IPS-15b (cell line): ENCODE measurements around the gene ZNF48.

Source experiments
- H3K27me3 ChIP-seq: one replicate; pipeline ENCODE4 v1.6.1; 2013; ENCODE audit warnings: low read length; ENCODE audit not compliant: control insufficient read depth, insufficient read depth
- H3K36me3 ChIP-seq: one replicate; pipeline ENCODE4 v1.6.1; 2013; ENCODE audit warnings: low read length; ENCODE audit not compliant: control insufficient read depth, insufficient read depth
- H3K4me1 ChIP-seq: one replicate; pipeline ENCODE4 v1.6.1; 2013; ENCODE audit warnings: mild to moderate bottlenecking, low read length; ENCODE audit not compliant: control insufficient read depth, insufficient read depth
- H3K4me3 ChIP-seq: one replicate; pipeline ENCODE4 v1.5.1; 2013; ENCODE audit warnings: low read depth, low read length
- H3K9ac ChIP-seq: one replicate; pipeline ENCODE4 v1.6.1; 2013; ENCODE audit warnings: low read depth, mild to moderate bottlenecking, low read length
- H3K9me3 ChIP-seq: one replicate; pipeline ENCODE4 v1.6.1; 2013; ENCODE audit warnings: mild to moderate bottlenecking, low read length; ENCODE audit not compliant: control insufficient read depth, insufficient read depth

ZNF48 gene

DNA sequence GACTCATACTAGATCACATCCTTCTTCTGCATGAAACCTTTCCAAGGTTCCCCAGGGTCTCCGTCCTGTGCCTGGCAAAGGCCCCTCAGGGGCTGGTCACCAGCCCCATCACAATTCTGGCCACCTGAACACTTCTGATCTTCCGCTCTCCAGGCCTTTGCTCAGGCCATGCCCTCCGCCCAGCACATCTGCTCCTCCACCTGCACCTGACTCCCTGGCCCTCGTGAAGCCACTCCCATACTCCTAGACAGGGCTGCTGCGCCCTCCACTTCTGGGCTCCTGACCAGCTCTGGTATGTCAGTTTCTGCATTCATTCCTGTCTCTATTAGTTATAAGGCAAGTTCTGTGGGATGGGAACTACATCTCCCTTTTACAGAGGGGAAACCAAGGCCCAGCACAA is 22.5 kb upstream of the ZNF48 start:
- no peak overlapping the region for H3K9ac ChIP-seq
- no peaks in the 10 kb centered on the region for H3K4me1 ChIP-seq
- no peaks in the 10 kb centered on the region for H3K27me3 ChIP-seq
- no peaks in the 10 kb centered on the region for H3K36me3 ChIP-seq
- H3K4me3 ChIP-seq: no peak overlapping the region
- no peaks in the 10 kb centered on the region for H3K9me3 ChIP-seq

DNA sequence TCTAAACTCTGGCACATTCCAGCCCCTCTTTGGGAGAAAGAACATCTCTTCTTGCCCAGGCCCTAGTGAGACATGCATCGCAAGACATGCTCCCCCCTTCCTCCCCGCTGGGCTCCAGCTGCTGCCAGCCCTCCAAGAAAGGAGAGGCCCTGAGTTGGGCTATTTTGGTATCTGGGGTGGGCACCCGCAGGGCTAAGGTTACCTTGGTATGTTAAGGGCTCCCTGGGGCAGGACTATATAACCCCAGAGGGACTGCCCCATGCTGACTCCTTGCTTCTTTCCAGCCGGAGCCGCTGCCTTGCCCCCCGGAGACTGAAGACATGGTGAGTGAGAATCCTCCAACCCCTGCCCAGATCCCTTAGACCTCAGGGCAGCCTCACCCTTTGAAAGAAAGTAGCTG is 20.7 kb upstream of the ZNF48 start, which contains the start of gene MYL11:
MYL11 (plus strand) TSS at position 265 of the 400 bp plus-strand sequence; CDS start at position 321, 56 bp downstream.
- Histone ChIP-seq H3K4me1 (no peaks in the 10 kb centered on the region), H3K27me3 (no peaks in the 10 kb centered on the region), H3K36me3 (no peaks in the 10 kb centered on the region), H3K9me3 (no peaks in the 10 kb centered on the region), H3K9ac (no peak within 1 kb of the TSS), H3K4me3 (no peak within 1 kb of the TSS)

DNA sequence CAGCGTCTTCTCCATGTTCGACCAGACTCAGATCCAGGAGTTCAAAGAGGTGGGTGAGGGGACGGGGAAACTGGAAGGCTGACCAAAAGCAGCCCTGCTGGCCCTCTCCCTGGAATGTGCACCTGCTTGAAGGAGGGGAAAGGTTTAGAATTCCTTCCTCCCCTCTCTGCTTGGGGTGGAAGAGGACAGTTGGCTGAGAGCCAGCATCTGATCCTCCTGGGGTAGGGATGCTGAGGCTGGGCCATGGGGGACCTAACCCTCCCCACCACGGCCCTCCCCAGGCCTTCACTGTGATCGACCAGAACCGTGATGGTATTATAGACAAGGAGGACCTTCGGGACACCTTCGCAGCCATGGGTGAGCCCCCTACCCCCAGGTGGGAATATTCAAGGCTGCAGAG is 19.4 kb upstream of the ZNF48 start:
- no peaks in the 10 kb centered on the region for H3K36me3 ChIP-seq
- no peak overlapping the region for H3K4me3 ChIP-seq
- no peak overlapping the region for H3K9ac ChIP-seq
- no peaks in the 10 kb centered on the region for H3K4me1 ChIP-seq
- H3K9me3 ChIP-seq: no peaks in the 10 kb centered on the region
- no peaks in the 10 kb centered on the region for H3K27me3 ChIP-seq

DNA sequence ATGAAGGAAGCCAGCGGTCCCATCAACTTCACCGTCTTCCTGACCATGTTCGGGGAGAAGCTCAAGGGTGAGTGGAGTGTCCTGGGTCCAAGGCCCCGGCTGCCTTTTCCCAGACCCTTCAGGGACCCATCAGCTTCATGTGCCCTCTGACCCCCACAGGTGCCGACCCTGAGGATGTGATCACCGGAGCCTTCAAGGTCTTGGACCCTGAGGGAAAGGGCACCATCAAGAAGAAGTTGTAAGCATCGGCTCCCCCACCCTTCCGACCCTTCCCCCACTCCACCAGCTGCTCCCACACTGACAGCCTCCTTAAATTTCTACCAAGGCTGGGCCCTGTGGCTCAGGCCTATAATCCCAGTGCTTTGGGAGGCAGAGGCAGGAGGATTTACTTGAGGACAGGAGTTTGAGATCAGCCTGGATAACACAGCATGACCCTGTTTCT is 18.7 kb upstream of the ZNF48 start:
- no peaks in the 10 kb centered on the region for H3K9me3 ChIP-seq
- no peaks in the 10 kb centered on the region for H3K36me3 ChIP-seq
- no peak overlapping the region for H3K4me3 ChIP-seq
- no peaks in the 10 kb centered on the region for H3K4me1 ChIP-seq
- no peak overlapping the region for H3K9ac ChIP-seq
- H3K27me3 ChIP-seq: no peaks in the 10 kb centered on the region

DNA sequence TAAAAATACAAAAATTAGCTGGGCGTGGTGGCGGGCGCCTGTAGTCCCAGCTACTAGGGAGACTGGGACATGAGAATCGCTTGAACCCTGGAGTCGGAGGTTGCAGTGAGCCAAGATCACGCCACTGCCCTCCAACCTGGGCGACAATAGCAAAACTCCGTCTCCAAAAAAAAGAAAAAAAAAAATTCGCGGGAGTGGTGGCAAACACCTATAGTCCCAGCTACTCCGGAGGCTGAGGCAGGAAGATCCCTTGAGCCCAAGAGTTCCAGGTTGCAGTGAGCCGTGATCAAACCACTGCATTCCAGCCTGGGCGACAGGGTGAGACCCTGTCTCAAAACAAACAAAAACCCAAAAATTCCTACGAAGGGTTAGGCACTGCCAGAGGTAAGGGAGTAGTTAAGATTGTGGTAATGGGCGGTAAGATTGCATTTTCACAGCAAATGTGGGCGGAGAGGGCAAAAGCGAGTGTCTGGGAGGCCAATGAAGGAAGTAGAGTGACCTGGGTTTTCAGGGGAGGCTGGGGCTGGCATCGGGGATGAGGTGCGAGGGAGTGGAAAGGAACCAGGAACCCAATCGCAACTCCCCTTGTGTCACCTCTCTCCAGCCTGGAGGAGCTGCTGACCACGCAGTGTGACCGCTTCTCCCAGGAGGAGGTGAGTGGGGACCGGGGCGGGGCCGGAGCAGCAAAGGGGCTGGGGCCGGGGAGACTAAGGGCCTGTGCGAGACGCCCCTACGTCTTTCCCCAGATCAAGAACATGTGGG is 18.0 kb upstream of the ZNF48 start:
- Histone ChIP-seq H3K27me3 (no peaks in the 10 kb centered on the region), H3K9ac (peak overlapping the region; percentile 56), H3K4me3 (peak overlapping the region; percentile 64), H3K4me1 (no peaks in the 10 kb centered on the region), H3K9me3 (no peaks in the 10 kb centered on the region), H3K36me3 (no peaks in the 10 kb centered on the region)

DNA sequence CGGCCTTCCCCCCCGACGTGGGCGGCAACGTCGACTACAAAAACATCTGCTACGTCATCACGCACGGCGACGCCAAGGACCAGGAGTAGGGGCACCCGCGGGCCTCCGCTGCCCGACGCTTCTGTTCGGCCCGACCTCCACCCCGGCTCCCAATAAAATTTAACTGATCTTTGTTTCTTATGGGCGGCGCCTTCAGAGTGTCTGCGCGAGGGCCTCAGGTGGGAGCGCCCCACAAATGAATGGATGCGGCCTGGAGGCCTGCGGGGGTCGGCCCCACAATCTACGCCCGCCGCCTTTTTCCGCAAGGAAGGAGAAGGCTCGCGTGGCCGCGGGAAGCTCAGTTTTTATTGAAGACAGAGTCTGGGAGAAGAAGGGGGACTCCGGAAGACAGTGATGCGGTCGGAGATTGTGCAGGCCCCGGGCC is 17.4 kb upstream of the ZNF48 start:
- Histone ChIP-seq H3K4me1 (no peaks in the 10 kb centered on the region), H3K9me3 (no peaks in the 10 kb centered on the region), H3K4me3 (peak overlapping the region; percentile 64), H3K36me3 (no peaks in the 10 kb centered on the region), H3K27me3 (no peaks in the 10 kb centered on the region), H3K9ac (peak overlapping the region; percentile 65)

DNA sequence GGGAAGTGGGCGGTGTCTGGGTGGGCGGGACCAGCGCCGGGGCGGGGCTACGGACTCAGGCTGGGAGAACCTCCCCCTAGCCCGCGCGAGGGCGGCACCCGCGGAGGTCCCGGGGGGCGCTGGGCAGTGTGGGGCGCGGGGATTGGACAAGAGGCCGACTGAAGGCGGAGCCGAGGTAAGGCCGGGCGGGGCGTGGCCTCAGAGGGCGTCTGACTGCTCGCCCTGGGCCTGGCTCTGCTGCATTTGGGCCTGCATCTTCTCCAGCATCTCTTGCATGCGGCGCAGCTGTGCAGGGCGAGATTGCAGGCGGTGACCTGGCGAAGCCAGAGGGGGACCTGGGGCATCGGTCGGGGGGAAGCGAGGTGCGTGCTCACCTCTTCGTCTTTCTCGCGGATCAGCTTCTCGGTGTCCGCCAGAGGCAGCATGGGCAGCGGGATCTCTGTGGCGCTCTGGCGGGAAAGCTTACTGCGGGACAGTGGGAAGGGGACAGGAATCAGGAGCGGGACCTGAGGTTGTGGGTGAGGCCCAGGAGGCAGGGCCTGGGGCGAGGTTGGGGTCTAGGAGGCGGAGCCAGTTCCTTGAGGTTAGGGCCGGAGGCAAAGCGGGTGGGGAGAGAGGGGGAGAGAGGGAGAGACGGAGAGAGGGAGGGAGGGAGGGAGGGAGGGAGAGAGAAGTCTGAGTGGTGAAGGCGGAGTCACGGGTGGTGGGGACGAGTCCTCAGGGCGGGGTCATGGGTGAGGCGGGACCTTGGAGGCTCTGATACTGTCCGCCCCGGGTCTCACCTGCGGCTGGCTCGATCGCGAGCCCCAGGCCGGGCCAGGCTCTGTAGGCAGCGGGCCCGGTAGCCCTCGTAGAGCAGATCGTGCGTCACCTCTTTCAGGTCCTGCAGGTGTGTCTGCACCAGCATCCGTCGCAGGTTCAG is 16.7 kb upstream of the ZNF48 start:
- H3K36me3 ChIP-seq: no peaks in the 10 kb centered on the region
- no peaks in the 10 kb centered on the region for H3K4me1 ChIP-seq

DNA sequence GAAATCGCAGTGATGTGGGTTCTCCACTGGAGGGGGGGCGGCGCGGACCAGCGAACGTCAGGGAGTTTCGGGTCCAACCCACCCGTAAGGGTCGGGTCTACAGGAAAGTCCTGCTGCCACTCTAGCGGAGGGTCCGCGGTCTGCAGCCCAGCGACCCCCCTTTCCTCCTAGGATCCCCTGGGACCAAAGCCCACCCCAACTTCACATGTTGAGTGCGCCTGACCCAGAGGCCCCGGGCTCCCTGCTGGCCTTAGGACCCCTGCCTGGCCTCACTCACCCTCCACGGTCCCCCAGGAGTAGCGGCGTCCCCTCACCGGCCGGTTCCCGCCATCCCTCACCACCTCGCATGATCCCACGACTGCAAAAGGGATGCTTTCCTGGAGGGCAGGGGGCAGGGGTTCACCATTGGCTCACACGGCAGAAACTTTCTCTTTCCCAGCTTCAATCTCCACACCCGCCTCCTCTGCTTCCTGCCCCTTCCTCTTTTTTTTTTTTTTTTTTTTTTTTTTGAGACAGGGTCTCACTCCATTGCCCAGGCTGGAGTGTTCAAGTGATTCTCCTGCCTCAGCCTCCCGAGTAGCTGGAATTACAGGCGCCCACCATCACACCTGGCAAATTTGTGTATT is 15.9 kb upstream of the ZNF48 start:
- H3K9ac ChIP-seq: peak overlapping the region; percentile 73
- no peaks in the 10 kb centered on the region for H3K9me3 ChIP-seq
- no peaks in the 10 kb centered on the region for H3K27me3 ChIP-seq
- H3K36me3 ChIP-seq: no peaks in the 10 kb centered on the region
- no peaks in the 10 kb centered on the region for H3K4me1 ChIP-seq
- H3K4me3 ChIP-seq: peak overlapping the region; percentile 99

More for the DNA sequence above, 16.7 kb upstream of the ZNF48 start:
- peak overlapping the region; percentile 81 for H3K9ac ChIP-seq
- H3K9me3 ChIP-seq: no peaks in the 10 kb centered on the region
- no peaks in the 10 kb centered on the region for H3K27me3 ChIP-seq
- H3K4me3 ChIP-seq: peak overlapping the region; percentile 99

DNA sequence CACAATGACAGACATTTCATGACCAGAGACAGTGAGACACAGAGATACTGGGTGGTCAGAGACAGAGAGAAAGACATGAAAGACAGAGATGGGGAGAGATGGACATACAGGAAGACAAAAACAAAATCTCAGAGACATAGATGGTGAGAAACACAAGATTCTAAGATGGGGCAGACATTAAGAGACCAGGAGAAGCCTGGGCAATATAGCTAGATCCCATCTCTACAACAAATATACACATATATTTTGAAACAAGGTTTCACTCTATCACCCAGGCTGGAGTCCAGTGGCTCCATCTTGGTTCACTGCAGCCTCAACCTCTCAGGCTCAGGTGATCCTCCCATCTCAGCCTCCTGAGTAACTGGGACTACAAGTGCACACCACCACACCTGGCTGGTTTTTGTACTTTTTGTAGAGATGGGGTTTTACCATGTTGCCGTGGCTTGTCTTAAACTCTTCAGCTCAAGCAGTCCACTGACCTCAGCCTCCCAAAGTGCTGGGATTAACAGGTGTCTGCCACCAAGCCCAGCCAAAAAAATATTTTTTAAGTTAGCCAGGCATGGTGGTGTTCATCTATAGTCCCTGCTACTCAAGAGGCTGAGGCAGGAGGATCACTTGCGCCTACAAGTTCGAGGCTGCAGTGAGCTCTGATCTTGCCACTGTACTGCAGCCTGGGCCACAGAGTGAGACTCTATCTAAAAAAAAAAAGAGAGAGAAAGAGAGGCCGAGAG is 15.0 kb upstream of the ZNF48 start:
- H3K27me3 ChIP-seq: no peaks in the 10 kb centered on the region
- no peaks in the 10 kb centered on the region for H3K4me1 ChIP-seq
- no peak overlapping the region for H3K4me3 ChIP-seq
- H3K9ac ChIP-seq: no peak overlapping the region
- no peaks in the 10 kb centered on the region for H3K36me3 ChIP-seq
- no peaks in the 10 kb centered on the region for H3K9me3 ChIP-seq

DNA sequence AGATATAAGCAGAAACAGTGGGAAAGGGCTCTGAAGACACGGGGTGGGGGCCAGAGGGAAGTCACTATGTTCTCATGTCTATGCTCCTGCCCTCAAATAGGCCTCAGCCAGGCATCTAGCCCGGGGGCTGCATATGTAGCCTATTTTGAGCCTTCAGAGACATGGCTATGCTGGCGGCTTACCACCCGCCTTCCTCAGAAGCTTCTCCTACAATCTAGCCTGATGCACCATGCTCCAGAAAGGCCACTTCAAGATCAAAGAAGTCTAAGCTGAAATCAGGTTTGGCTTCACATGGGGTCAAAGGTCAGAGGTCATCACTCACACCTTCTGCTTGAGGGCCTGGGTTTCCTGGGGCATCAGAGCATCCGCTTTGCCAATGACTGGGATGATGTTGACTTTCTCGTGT is 14.4 kb upstream of the ZNF48 start:
- no peaks in the 10 kb centered on the region for H3K36me3 ChIP-seq
- no peaks in the 10 kb centered on the region for H3K27me3 ChIP-seq
- no peaks in the 10 kb centered on the region for H3K9me3 ChIP-seq
- no peak overlapping the region for H3K4me3 ChIP-seq
- no peak overlapping the region for H3K9ac ChIP-seq
- H3K4me1 ChIP-seq: no peaks in the 10 kb centered on the region
